Measurements from ENCODE around the gene ZBP1.

ZBP1 gene

GRCh38 chr20:57620274-57620990 lies at the start of gene ZBP1:
Gene ZBP1 (minus strand): TSS chr20:57620426. CDS start chr20:57620295, 131 bp downstream.
- peak; percentile 63 for DNase-seq (ENCODE audit: low spot score)

GRCh38 chr20:57669632-57670031 lies 49.4 kb upstream of the ZBP1 start:
- DNase-seq (ENCODE audit: low spot score): no peak

DNA sequence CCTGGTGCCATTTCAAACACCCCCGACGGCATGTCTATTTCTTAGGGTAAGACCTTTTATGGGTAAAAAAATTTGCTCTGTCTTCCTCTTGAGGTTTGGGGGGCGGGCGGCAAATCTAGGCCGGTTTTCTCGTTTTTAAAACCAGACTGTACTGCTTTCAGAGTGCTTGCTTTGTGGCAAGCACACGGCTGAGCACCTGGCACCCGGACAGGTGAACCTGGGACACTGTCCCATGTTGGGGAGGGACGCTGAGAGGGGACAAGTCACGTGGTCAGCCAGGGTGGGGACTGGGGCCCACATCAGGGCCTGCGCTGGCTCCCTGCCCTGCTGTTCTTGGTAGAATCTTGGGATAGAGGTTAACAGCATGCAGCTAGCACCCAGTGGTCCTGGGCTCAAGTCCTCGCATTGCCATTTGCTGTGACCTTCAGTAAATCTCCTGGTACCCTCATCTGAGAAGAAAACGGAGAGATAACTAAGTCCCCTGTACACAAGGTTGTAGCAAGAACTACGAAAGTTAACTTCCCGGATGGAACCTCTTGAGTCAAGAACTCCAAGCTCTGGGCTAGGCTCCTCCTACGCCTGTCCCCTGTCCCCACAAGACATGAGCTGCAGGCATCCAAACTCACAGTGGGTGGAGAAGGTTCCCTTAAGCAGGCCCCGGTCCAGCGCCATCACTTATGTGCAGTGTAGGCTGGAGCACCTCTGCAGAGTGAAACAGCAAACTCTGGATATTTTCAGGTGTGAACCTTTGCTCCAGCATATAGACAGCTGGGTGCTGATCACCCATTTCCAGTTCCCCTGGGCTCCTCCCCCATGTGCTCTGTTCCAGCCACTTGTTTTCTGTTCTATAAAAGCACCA lies 47.9 kb upstream of the ZBP1 start:
- no peak for DNase-seq (ENCODE audit: low spot score)

DNA sequence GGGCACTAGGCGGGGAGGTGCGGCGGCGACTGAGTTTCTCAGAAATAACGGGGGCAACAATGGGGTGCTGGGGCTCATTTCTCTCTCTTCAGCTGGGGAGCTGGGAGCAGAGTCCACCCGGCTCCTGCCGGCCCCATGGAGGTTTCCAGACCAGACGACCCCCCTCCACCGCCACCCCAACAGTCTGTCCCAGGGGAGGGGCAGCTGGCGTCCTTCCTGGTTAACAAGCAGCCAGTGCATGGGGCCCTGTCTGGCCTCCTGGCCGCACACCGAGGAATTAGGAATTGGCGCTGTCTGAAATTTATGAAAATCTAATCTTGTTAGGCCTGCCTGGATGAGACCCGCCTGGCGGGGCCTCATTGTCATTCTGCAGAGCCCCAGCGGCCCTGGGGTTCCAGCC lies 47.2 kb upstream of the ZBP1 start:
- DNase-seq (ENCODE audit: low spot score): no peak

DNA sequence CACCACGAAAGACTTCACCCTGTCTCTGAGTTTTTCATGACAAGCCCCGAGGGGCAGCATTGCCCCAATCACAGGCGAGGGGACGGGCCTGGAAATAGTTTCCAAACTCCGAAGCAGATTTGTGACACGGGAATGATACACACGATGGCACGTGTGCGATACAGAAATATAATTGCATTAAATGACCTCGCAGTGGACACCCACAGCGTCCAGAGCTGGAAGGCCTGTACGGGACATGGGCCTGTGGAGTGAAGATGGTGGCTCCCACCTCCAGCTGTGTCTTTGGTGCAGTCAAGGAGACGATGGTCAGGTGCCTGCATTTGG lies 46.6 kb upstream of the ZBP1 start:
- no peak for DNase-seq (ENCODE audit: low spot score)

DNA sequence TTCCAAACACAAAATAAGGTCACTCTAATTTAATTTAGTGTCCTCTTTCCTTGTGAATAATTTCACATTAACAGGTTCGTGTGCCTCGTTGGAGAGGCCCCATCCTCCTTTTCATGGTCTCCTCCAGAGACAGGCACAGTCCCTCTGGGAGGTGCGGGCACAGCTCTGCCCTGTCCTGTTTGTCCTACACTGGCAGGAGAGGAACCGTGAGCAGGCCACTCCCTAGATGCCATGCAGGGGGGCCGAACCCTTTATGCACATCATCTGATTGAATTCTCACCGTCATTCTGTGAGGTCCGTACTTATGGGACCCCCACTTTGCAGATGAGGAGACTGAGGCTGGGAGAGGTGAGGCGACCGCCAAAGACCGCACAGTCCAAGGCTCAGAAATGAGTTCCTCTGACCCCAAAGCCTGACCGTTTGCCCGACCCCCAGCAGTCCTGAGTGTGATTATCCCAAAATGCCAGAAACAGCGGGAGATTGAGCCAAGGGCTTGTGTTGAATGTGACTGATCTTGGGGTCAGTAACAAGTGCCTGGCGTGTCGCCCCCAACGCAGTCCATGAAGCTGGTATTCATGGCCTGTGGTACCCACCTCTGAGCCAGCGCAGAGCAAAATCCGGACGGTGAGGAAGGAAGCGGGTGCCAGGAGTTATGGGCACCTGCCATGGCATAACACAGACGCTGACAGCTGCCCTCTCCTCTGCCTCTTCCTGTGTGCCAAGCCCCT lies 46.0 kb upstream of the ZBP1 start:
- DNase-seq (ENCODE audit: low spot score): no peak

- no peak for DNase-seq (ENCODE audit: low spot score)
Measured at GRCh38 chr20:57665589-57665971, 45.4 kb upstream of the ZBP1 start.

DNA sequence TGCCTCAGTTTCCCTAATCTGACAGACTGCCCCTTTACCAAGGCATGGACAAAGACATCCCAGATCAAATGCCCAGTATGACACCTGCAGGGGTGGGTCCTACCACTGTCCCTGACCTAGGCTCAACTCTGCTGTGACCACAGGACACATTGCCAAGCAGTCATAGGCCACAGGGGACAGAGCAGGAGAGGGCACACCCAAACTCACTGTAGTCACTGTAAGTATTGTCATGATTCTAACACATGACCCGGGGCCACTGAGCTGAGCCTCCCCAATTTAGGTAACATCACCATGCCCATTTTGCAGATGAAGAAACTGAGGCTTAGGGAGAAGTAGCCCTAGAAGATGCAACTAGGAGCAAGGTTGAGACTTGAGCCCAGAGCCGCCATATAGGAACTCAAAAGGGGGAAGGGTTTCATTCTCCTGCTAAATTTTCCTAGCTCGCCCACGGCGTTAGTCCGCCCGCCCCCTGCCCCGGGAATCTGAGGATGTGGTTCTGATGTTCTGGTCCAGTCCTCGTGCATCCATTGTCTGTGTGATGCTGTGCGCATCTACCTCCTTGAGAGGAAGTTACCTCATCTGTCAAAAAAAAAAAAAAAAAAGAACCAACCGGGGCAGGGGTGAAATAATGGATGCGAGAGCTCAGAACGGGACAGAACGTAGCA lies 44.8 kb upstream of the ZBP1 start:
- DNase-seq (ENCODE audit: low spot score): no peak

- no peak for DNase-seq (ENCODE audit: low spot score)
Measured at GRCh38 chr20:57664476-57664875, 44.2 kb upstream of the ZBP1 start.

GRCh38 chr20:57663681-57664451 lies 43.6 kb upstream of the ZBP1 start:
- DNase-seq (ENCODE audit: low spot score): no peak

GRCh38 chr20:57663241-57663640 lies 43.0 kb upstream of the ZBP1 start:
- no peak for DNase-seq (ENCODE audit: low spot score)

- no peak for DNase-seq (ENCODE audit: low spot score)
Measured at GRCh38 chr20:57662456-57663240, 42.4 kb upstream of the ZBP1 start.

- DNase-seq (ENCODE audit: low spot score): no peak
Measured at GRCh38 chr20:57661746-57662455, 41.7 kb upstream of the ZBP1 start.

DNA sequence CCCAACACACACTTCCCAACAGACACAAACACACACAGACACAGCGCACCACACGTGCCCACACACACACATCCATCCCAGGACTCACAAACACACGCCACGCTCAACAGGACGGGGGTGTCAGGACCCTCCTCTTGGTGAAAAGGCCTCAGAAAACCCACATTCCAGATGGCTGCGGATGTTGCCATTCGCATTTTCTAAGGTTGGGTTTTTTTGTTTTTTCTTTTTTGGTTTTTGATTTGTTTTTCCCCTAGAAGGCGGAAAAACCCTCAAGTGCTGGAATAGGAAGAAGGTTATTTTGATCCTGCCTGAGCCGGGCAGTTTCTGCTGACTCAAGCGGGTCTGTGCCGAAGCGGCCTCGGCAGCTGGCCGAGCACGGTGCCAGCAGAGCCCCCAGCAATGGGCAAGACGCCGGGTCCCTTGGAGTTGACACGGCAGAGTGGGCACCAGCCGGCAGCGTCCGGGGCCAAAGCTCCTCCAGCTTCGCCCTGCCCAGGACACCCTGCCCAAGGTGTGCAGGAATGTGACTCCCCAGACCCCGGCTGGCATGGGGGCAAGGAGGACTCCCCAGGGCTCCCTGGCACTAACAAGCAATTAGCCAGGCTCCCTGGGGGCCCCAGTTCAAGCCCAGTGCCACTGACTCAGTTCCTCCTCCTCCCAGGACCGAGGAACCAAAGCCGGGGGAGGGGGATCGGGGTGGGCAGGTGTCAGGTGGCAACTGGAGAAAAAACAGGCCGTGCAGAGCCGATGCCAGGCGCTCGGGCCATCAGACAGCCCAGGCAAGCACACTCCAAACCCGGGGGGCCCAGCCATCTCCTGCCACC lies 40.9 kb upstream of the ZBP1 start:
- no peak for DNase-seq (ENCODE audit: low spot score)

DNA sequence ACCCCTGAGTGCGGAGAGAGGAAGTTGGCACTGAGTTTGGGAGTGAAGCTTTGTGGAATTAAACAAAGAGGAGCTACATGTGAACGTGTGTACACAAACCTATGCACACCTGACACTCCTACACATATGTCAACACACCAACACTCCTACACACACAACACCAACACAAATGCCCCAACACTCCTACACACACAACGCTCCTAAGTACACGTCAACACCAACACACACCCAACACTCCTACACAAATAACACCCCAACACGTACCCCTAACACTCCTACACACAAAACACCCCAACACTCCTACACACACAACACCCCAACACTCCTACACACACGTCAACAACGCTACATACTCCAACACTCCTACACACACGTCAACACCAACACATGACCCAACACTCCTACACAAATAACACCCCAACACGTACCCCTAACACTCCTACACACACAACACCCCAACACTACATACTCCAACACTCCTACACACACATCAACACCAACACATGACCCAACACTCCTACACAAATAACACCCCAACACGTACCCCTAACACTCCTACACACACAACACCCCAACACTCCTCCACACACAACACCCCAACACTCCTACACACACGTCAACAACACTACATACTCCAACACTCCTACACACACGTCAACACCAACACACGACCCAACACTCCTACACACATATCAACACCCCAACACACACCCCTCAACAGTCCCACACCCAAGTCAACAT lies 40.1 kb upstream of the ZBP1 start:
- DNase-seq (ENCODE audit: low spot score): no peak

GRCh38 chr20:57659517-57660180 lies 39.4 kb upstream of the ZBP1 start:
- no peak for DNase-seq (ENCODE audit: low spot score)

GRCh38 chr20:57658833-57659516 lies 38.7 kb upstream of the ZBP1 start:
- no peak for DNase-seq (ENCODE audit: low spot score)
